Gastroesophageal sphincter (tissue), 3 donors: ENCODE results near the gene CMTM6.

Source experiments
- CTCF ChIP-seq, 4 experiments: fragments of 200-600 bp in 2 of 4; fragments of 450-650 bp in 2 of 4; sonication (generic) in 1 of 4; IDR thresholded peaks; one replicate each; pipeline ENCODE4 v1.5.1; 2017 to 2019; ENCODE audit warnings: antibody characterized with exemption in 4 of 4, mild to moderate bottlenecking in 2 of 4, moderate library complexity in 2 of 4
- POLR2A ChIP-seq, 2 donors: fragments of 450-650 bp; IDR thresholded peaks; one replicate each; pipeline ENCODE4 v1.6.1; 2017; ENCODE audit warnings: antibody characterized with exemption in 2 of 2, mild to moderate bottlenecking in 2 of 2, moderate library complexity in 1 of 2

GRCh38 chr3:32437896-32438295 lies 64.8 kb downstream of the CMTM6 start:
- TF ChIP-seq CTCF (IDR thresholded peaks at IDR 0.05) (no peak), POLR2A (IDR thresholded peaks at IDR 0.05) (no peak)
